Peyer's patch (tissue), 4 donors: Measurements from ENCODE around the gene BSPRY.

Experiments
- POLR2A ChIP-seq, 2 donors: fragments of 450-650 bp; IDR thresholded peaks; one replicate each; pipeline ENCODE4 v1.5.1; 2017; ENCODE audit warnings: antibody characterized with exemption in 2 of 2, mild to moderate bottlenecking in 2 of 2, moderate library complexity in 2 of 2
- TF ChIP-seq, protein P1 (sequence below), 6 experiments: fragments of 450-650 bp in 4 of 6; fragments of 200-600 bp in 2 of 6; sonication (generic) in 1 of 6; IDR thresholded peaks; one replicate each; pipeline ENCODE4 v1.5.1; 2017 to 2019; ENCODE audit warnings: antibody characterized with exemption in 6 of 6, mild to moderate bottlenecking in 3 of 6, moderate library complexity in 1 of 6

DNA sequence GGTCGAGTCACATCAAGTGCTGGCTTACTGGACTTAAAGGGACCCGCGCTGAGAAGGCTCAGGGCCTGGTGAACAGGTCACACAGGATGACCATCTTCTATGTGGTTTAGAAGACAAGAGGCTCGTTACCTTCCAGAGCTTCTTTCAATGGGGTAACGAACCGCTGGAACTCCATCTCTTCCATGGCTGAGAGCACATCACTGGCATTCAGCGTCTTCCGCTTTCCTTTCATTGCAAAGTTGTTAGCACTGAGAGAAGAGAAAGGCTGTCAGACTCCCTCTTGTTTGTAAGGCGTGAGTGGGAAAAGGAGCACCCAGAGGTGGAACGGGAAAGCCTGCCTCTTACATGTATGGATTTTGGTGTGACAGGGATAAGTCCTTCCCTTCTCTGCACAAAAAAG lies 60.1 kb downstream of the BSPRY start:
- TF ChIP-seq, protein P1, sequence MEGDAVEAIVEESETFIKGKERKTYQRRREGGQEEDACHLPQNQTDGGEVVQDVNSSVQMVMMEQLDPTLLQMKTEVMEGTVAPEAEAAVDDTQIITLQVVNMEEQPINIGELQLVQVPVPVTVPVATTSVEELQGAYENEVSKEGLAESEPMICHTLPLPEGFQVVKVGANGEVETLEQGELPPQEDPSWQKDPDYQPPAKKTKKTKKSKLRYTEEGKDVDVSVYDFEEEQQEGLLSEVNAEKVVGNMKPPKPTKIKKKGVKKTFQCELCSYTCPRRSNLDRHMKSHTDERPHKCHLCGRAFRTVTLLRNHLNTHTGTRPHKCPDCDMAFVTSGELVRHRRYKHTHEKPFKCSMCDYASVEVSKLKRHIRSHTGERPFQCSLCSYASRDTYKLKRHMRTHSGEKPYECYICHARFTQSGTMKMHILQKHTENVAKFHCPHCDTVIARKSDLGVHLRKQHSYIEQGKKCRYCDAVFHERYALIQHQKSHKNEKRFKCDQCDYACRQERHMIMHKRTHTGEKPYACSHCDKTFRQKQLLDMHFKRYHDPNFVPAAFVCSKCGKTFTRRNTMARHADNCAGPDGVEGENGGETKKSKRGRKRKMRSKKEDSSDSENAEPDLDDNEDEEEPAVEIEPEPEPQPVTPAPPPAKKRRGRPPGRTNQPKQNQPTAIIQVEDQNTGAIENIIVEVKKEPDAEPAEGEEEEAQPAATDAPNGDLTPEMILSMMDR (IDR thresholded peaks at IDR 0.05): no peak
- TF ChIP-seq POLR2A (IDR thresholded peaks at IDR 0.05): no peak
